Measurements from ENCODE around the gene MAPKAPK3. TPM values are rescaled to one million over a fixed set of nuclear protein-coding genes. Genes with fewer than 3 reads are reported as not detected.

MAPKAPK3 gene
- total and polyA plus RNA-seq, 2 of the 8 experiments (the other 6 are each of a cell fraction or from before 2014, with no cell fraction given), result 65.4 to 99.8 TPM

DNA sequence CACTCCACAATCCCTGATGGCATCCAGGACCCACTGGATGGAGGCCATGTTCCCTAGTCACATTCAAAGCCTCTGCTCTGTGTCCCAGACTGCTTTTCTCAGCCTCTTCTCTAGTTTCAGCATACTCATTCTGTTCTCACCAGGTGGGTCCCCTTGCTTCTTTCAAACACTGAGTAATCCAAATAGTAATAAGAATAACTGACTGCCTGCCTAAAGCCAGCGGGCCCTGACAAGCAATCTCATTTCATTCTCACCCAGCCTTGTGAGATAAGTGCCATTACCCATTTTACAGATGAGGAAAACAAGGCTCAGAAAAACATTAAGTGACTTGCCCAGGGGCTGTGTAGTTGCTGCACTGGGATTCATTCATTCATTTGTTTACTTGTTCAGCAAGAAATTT lies 25.4 kb downstream of the MAPKAPK3 start:
- Histone ChIP-seq H2AK5ac (ENCODE audit: low read depth, low read length) (no peak overlapping the region), H3K4ac (replicated peaks; ENCODE audit: insufficient read length, low read depth, low read length) (no peak overlapping the region), H3K56ac (replicated peaks; ENCODE audit: insufficient read length, low read depth, low read length) (no peak overlapping the region), H3K4me3 (ENCODE audit: extremely low read depth in 1 of 4, insufficient read depth in 2 of 4, low read depth in 3 of 4, low read length in 4 of 4) (no peak overlapping the region), H3K79me2 (ENCODE audit: control insufficient read depth in 1 of 2, insufficient read depth in 2 of 2, low read length in 2 of 2) (peaks cover 0 to 3% of the 10 kb centered on the region in 2 experiments; a peak in 1 of 4 replicates), H3K9ac (replicated peaks in 1 of 4; ENCODE audit: extremely low read depth in 1 of 4, low read depth in 3 of 4, low read length in 3 of 4) (no peak overlapping the region), H2BK5ac (ENCODE audit: low read depth, low read length) (no peak overlapping the region), H2BK20ac (ENCODE audit: low read length) (no peak overlapping the region), H4K8ac (ENCODE audit: extremely low read depth, insufficient read depth, low read length) (no peak overlapping the region), H3K4me1 (replicated peaks in 1 of 4; ENCODE audit: control insufficient read depth in 3 of 4, insufficient read depth in 4 of 4, low read length in 3 of 4) (peaks cover 1 to 6% (median 3%) of the 10 kb centered on the region in 4 experiments; a peak in 4 of 7 replicates), H3K36me3 (ENCODE audit: control insufficient read depth in 2 of 4, insufficient read depth in 4 of 4, low read length in 3 of 4) (peaks cover 0 to 22% (median 3%) of the 10 kb centered on the region in 4 experiments; a peak in 4 of 8 replicates), H3K27me3 (replicated peaks in 1 of 4; ENCODE audit: control insufficient read depth in 3 of 4, extremely low read depth in 1 of 4, insufficient read depth in 3 of 4, low read length in 3 of 4) (no peaks in the 10 kb centered on the region), H4K91ac (replicated peaks; ENCODE audit: insufficient read length, low read length) (no peak overlapping the region), H2AFZ (ENCODE audit: low read length) (no peak overlapping the region), H3K14ac (ENCODE audit: insufficient read length) (no peak overlapping the region), H3K18ac (ENCODE audit: extremely low read depth, low read length) (no peak overlapping the region), H2BK120ac (replicated peaks; ENCODE audit: low read depth, low read length) (no peak overlapping the region), H3K9me3 (ENCODE audit: insufficient read depth in 2 of 2, low read depth in 1 of 2, low read length in 1 of 2) (no peaks in the 10 kb centered on the region), H2BK15ac (ENCODE audit: low read length) (no peak overlapping the region), H3K23me2 (ENCODE audit: low read depth, low read length) (no peaks in the 10 kb centered on the region), H4K5ac (ENCODE audit: insufficient read length, low read depth, low read length) (no peak overlapping the region), H3K4me2 (ENCODE audit: insufficient read depth in 1 of 2, low read depth in 2 of 2, low read length in 2 of 2) (no peak overlapping the region; a peak in 2 of 4 replicates), H3K27ac (ENCODE audit: low read depth, low read length) (no peak overlapping the region), H4K20me1 (replicated peaks in 1 of 2; ENCODE audit: control insufficient read depth in 1 of 2, insufficient read depth in 2 of 2, low read length in 2 of 2) (peaks cover 3 to 12% of the 10 kb centered on the region in 2 experiments), H2BK12ac (ENCODE audit: low read depth, low read length) (no peak overlapping the region), H3K79me1 (ENCODE audit: low read depth, low read length) (peaks cover 10% of the 10 kb centered on the region; the same call in 1 of the 2 replicates), H3K23ac (ENCODE audit: insufficient read length) (no peak overlapping the region)
- FAIRE-seq (no peak), DNase-seq (ENCODE audit: low read depth in 1 of 2, low spot score in 2 of 2) (no peak)
- CTCF ChIA-PET (ENCODE audit: partially characterized antibody), result interaction anchor here (1.0 to 63.8 kb wide), 4 partner anchors 8 to 330 kb away, joined by 3 to 1262 read pairs (median 633); partner anchors contain the start of genes CISH, DOCK3 and MAPKAPK3
- POLR2A ChIA-PET (ENCODE audit: partially characterized antibody), result no interaction called here
- peak; percentile 68; the same call in 1 of the 2 replicates for TF ChIP-seq KDM1A (IDR thresholded peaks at IDR 0.05; ENCODE audit: borderline replicate concordance, low read length)
- TF ChIP-seq EP300 (IDR thresholded peaks at IDR 0.05; ENCODE audit: borderline replicate concordance in 1 of 2, low read depth in 2 of 2, low read length in 2 of 2), result no peak
- 87% methylated on average over 1 of the region's 1 CpG; no CpG with 5 or more reads in 1 of the 2 experiments for WGBS, 2 experiments (ENCODE audit: extremely low coverage in 1 of 2, insufficient coverage in 1 of 2, insufficient read length in 1 of 2, insufficient replicate concordance in 2 of 2, low coverage in 1 of 2, low lambda C conversion rate in 2 of 2, missing lambda C conversion rate in 1 of 2)
